ENCODE data around the gene RNF150.

Gene RNF150

GRCh38 chr4:141021397-141022110 lies 111.7 kb downstream of the RNF150 start:
- DNase-seq = no peak

DNA sequence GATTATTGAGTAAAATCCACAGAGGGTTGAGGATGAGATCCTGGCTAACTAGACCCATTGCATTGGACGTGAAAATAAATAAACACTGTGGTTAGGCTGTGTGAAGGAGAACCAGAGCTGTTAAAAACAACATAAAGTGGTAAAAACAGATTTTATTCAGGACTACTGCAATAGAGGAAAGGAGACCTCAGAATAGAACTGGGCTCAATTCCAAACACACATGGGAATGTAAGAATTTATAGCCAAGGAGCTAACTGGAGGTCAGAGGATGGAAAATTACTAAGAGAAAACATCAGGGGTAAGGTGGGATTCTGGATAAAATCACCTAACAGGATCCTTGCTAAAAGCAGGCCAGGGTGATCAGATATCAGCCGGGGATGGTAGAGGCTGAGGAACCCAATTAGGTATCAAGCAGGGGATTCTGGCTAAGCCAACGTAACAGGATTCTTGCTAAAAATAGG lies 112.4 kb downstream of the RNF150 start:
- no peak for DNase-seq

DNA sequence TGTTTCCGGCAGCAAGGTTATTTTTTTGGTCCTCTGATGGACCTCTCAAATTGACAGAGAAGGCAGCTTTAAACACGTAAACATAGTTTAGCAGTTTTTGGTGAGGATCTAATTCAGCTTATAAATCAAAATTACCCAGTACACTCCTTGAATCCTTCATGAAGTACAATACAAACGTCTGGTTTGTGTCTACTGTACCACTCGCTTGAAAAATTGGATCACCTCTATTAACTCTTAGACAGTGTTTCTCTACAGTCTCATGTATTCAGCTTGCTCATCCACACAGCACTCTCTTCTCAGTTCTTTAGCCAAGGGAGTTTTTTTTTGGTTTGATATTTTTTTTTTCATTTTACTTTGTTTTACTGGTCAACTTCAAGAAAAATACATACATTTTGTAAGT lies 113.5 kb downstream of the RNF150 start:
- DNase-seq = no peak

DNA sequence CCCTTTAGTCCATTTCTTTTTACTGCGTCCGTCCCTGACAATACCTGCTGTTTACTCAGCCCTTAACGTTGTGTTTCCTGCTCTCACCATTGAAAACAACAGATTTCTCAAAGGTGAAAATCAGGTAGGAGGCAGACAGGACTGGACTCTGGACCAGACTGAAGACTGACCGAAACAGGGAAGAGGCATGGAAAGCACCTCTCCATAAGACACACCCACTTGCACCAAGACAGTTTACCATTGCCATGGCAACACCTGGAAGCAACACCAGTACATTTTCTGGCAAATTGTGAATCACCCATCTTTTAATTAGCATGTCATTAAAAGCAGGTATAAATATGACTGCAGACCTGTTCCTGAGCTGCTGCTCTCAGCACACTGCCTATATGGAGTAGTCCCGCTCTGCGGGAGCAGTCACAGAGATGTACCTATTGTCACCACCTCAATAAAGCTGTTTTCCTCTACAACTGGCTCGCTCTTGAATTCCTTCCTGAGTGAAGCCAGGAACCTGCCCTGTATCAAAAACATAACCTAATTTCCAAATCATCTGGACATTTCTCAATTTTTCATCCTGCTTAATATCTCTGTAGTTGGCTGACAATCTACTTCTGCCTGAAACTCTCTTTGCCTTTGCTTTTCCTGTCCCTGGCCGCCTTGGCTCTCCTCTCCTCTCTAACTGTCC lies 117.0 kb downstream of the RNF150 start:
- DNase-seq = no peak

- DNase-seq = no peak
Measured at GRCh38 chr4:141013899-141014298, 119.4 kb downstream of the RNF150 start.

DNA sequence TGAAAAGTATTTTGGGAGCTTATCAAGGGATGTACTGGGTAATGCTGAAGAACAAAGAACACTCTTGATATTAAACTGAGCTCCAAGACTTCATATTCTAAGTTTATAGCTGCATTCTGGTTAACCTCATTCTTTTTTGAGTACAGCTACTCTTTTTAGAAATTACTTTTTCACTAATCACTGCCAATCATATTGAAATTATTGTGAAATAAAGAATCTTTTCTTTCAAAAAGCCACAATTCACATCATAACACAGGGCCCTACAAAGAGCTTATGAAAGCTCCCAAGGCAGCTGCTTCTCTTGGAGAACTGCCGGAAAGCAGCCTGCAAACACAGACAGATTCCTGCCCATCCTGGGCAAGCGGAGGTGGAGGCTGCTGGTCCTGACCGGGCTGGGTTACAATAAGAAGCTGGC lies 121.4 kb downstream of the RNF150 start:
- DNase-seq = no peak

DNA sequence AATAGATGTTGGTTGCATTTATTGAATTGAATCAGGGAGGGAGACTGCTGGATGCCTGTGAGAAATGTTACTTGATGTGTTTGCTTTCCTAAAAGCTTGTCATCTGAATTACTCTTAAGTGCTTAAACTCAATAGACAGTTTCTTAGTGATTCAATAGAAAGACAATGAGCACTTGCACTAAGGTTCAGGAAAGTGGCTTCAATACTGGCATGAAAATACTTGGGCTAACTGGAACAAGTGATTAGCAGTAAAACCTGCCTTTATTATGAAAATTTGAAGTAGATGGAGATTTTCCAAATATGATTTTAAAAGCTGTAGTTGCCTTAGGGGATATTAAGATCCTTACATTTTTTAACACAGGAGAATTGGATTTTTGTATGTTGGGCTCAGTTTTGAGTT lies 123.3 kb downstream of the RNF150 start:
- peak; percentile 62 for DNase-seq

DNA sequence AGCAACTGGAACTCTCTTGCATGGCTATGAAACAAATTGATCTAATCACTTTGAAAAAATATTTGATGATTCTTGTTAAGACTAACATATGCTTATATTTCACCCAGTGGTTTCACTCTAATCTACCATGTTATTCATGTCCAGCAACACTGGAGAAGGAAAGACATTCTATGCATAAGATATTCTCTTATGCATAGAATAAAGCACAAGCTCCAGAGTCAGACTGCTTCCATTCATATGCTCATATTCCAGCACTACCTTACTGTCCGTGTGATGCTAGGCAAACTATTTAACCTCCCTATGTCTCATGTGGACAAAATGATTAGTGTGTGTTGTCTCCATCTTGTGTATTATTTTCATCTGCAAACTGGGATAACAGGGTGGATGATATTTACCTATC lies 124.1 kb downstream of the RNF150 start:
- DNase-seq = no peak

DNA sequence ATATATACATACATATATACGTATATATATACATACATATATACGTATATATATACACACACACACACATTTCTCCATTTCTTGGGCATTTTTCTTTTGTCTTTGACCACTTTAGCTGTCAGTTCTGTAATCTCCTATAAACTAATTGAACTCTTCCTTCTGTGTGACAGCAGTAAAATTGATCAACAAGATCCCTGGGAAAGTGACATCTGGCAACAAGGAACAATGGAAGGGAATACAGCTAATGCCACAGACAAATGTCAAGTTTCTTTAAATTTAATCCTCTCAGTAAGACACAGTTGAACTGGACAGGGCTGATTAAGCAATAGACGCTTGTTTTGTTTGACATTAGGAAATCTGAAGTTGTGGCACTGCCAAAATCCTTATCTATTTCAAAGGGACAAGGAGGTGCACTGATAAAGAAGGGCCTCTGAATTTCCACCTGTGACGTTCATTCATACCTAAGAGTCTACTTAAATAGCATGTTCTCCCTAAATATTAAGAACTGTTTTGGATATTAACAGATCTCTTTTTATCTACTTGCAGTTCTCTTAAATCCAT lies 126.9 kb downstream of the RNF150 start:
- DNase-seq = no peak

DNA sequence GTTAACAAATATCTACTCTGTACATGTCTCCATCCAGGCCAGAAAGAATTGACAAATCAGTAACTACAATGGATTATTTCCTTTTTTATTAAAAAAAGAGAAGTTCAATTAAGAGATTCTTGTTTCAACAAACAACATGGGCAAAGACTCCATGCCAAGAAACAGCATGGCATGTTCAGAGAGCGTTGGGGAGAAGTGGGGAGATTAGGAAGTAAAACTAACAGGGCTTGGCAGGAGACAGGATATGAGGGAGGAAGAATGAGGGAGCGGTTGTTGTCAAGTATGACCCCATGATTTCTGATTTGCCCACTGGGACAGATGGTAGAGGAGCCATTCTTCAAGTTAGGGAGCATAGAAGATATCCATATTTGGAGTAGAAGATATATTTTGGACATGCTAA lies 128.4 kb downstream of the RNF150 start:
- no peak for DNase-seq

DNA sequence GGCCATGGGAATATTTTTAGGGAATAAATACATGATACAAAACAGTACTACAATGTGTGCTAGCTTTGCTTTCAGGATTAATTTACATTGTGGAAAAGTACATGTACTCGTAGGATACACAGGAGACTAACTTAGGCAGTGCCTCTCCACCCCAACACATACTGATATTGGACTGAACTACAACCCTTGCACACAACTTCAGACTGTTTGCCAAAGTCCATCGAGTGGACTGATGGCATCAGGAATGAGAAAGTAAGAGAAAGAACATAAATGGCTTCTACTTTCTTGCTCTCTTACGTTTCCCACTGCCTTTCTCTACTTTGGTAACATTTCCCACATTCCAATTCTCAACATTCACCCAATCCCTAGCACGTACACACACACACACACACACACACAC lies 130.1 kb downstream of the RNF150 start:
- DNase-seq = no peak

GRCh38 chr4:141002323-141002805 lies 130.9 kb downstream of the RNF150 start:
- DNase-seq = no peak

DNA sequence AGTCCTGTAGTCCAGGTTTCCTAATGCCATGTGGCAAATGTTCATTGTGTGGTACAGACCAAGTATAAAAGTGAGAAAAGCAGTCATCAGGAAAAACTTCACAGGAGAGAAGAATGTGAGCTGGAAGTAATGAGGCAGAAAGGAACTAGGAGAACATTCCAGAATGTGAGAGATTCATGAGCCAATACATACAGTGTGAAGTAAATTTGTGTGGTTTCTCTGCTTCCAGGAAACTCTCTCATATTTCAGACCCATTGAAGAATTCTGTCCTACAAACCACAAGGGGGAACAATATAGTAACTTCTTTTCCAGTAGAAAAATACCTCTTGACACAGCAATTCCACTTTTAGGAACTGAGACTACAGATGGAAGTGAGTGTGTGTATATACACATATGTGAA lies 136.5 kb downstream of the RNF150 start:
- DNase-seq = no peak

DNA sequence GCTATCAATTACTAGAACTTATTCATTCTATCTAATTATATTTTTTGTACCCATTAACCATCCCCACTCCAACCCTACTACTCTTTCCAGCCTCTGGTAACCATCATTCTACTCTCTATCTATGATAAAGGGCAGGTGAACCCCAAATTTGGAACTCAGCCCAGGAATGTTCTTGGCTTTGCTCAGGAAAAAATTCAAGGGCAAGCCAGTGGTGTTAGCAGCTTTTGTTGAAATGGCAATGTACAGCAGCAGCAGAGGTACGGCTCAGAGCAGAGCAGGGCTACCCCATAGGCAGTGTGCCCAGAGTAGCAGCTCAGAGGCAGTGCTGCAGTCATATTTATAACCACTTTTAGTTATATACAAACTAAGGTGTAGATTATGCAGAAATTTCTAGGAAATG lies 138.2 kb downstream of the RNF150 start:
- DNase-seq = no peak

DNA sequence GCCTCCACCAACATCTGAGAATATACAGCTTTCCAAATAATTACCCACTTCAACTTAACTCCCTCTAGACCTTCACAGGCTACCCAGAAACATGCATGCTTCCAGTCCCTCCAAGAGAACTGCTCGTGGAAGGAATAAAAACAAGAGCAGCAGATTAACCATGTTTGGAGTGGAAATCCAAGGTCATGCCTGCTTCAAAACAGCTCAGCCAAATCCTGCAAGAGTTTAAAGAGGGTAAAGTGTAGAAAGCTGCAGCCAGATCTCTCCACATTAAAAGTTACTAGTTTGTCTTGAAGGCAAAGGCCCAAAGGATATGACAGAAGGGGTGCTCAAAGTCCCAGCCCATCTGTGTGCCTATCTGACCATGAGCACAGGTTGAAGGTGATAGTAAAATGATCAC lies 139.3 kb downstream of the RNF150 start:
- no peak for DNase-seq

DNA sequence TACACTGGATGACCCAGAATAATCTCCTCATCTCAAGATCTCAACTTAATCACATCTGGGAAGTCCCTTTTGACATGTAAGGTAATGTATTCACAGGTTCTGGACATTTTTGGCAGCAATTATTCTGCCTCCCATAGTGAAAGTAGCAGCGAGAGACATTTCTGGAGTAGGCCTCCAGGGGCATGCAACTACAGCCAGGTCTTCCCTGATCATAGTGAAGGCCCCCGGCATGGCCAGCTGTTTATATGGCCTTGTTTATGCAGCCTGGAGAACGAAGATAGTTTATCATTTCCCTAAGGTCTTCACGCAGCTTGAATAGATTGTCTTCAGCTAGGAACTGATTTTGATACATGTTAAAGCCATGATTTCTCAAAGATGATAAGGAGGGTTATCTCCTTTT lies 139.9 kb downstream of the RNF150 start:
- no peak for DNase-seq

DNA sequence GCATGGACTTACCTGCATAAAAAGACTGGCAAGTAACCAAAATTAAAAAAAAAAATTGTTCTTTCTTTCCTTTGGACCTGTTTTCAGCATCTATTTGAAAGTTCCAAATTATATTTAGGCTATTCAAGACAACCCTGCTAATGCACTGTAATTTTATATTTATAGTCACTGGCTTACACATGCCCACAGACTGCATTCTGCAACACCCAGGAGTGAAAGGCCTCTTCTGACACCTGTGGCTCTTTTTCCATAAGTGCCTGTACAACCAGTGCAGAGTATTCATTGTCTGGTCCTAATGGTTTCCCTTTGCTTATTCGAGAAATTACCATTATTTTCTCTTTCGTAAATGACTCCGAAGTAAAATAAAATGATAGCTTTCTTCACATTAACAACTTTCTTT lies 143.3 kb downstream of the RNF150 start:
- DNase-seq = no peak

- DNase-seq = no peak
Measured at GRCh38 chr4:140986045-140986444, 147.2 kb downstream of the RNF150 start.

DNA sequence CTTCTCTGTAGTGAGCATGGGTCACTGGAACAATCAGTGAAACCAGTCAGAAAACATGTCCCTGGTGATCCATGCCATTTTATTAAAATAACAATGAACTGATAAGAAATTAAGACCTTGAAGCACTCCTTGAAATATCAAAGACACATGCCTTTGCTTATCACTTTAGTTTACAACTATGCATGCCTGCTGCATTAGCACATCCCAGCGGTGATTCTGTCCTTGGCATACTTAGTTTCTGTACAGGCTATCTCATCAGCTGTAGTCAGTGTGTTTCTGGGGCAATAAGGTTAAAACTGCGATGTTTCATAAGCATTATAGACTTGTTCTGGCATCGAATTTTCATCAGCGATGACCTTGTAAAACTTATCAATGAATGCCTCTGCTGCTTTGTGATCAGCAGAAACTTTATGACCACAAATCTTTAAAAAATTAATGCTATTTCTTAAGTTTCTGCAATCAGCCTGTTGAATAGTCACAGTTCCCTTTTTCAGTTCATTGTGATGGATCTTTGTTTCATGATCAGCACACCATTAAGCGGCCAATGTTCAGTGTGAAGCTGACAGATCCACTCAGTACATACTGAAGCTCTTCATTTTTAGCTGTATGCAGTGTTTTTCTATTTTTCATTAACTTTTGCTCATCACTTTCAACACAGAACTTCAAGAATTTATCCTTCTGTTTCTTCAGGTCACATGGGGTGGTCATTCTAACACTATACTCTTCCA lies 150.5 kb downstream of the RNF150 start:
- no peak for DNase-seq

- no peak for DNase-seq
Measured at GRCh38 chr4:140980426-140981200, 152.7 kb downstream of the RNF150 start.

GRCh38 chr4:140976768-140977167 lies 156.5 kb downstream of the RNF150 start:
- no peak for DNase-seq

DNA sequence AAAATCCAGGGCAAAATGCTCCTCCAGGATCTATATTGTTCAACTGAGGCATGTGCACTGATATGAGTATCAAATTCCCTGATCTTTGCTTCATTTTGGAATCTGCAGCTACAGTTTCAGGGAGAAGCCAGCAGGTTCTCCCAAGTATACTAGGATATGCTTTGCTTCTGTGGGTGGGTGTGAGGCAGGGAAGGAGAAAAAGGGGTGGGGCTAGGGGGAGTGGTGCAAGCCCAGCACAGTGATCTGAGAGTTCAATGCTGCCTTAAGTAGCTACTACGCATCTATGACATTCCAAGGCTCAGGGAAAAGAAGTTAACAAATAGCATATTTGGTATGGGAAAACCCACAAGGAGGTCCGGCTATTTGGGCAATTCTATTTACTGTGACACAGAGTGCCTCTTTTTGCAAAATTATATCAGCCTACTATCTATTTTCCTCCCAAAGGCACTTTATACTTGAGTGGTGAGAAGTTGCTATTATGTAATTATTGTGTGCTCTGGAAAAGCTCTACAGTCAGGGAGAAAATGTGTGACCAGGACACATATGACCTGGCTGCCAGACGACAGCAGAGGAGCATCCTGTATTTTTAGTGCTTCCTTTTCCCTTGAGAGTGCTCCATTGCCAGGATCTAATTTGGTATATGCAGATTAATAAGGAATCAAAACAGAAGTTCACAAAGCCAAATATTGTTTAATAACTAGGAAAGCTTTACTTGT lies 162.0 kb downstream of the RNF150 start:
- DNase-seq = no peak

Measured in NCI-H345 (cell line).